ENCODE data around the gene FCGR3A. TPM values are rescaled to one million over a fixed set of nuclear protein-coding genes. Genes with fewer than 3 reads are reported as not detected.

The FCGR3A gene
- total RNA-seq, 1 experiment from 2014 or later, result not detected

GRCh38 chr1:161502641-161503393 is 46.8 kb downstream of the FCGR3A start:
- DNase-seq, result no peak
- no peaks in the 10 kb centered on the region for H3K27me3 ChIP-seq
- no peak overlapping the region for H3K27ac ChIP-seq
- no peak overlapping the region for H3K4me3 ChIP-seq
- no peaks in the 10 kb centered on the region for H3K9me3 ChIP-seq (replicated peaks)
- no peaks in the 10 kb centered on the region for H3K4me1 ChIP-seq
- no peaks in the 10 kb centered on the region for H3K36me3 ChIP-seq

GRCh38 chr1:161502181-161502580 is 47.4 kb downstream of the FCGR3A start:
- no peak for DNase-seq
- Histone ChIP-seq H3K4me3 (no peak overlapping the region), H3K27me3 (no peaks in the 10 kb centered on the region), H3K36me3 (no peaks in the 10 kb centered on the region), H3K27ac (no peak overlapping the region), H3K4me1 (no peaks in the 10 kb centered on the region), H3K9me3 (replicated peaks) (no peaks in the 10 kb centered on the region)

DNA sequence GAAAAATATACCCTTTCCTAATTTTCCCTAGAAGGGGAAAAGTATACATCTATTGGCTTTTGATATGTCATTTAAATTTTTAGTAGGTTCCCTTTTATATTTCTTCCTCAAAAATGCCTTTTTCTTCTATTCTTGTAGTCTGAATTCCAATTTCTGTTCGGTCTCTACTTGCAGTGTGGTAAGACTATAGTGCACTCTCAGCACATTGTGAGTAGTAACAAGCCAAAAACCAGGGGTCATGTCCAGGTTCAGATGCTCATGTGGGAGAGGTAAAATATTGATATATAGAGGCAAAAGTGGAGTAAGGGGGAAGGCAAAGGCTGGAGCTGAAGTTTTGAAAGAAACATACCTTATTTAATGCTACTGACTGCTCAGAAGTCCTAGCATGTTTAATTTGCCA is 48.4 kb downstream of the FCGR3A start:
- no peak for DNase-seq
- no peaks in the 10 kb centered on the region for H3K9me3 ChIP-seq (replicated peaks)
- no peaks in the 10 kb centered on the region for H3K27me3 ChIP-seq

GRCh38 chr1:161499099-161500039 is 50.2 kb downstream of the FCGR3A start:
- Histone ChIP-seq H3K27me3 (no peaks in the 10 kb centered on the region; the same call in 1 of the 2 replicates), H3K4me3 (no peak overlapping the region), H3K4me1 (no peaks in the 10 kb centered on the region), H3K36me3 (no peaks in the 10 kb centered on the region), H3K9me3 (replicated peaks) (no peaks in the 10 kb centered on the region), H3K27ac (no peak overlapping the region)
- DNase-seq, result no peak

More for the DNA sequence above, 48.4 kb downstream of the FCGR3A start:
- Histone ChIP-seq H3K27ac (no peak overlapping the region), H3K4me3 (no peak overlapping the region), H3K36me3 (no peaks in the 10 kb centered on the region), H3K4me1 (no peaks in the 10 kb centered on the region)

DNA sequence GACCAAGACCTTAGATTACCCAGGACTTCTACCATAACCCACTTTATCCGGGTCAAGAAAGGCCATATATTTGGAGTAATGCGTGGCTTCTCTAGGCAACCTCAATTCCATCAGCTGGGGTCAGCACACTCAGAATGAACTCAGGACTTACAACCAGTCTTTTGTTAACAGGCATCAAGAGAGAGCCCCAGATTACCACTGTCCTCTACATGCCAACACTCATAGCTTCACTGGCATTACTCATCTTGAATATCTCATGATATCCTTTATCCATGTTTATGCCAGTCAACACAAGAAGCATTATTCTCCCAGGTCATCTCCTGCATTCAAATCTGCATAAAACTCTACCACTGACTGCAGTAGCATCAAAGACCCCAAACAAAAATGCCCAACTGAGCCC is 51.0 kb downstream of the FCGR3A start:
- DNase-seq, result no peak
- Histone ChIP-seq H3K4me3 (no peak overlapping the region), H3K36me3 (no peaks in the 10 kb centered on the region), H3K27ac (no peak overlapping the region), H3K4me1 (no peaks in the 10 kb centered on the region), H3K9me3 (replicated peaks) (no peaks in the 10 kb centered on the region), H3K27me3 (no peaks in the 10 kb centered on the region; the same call in 1 of the 2 replicates)

GRCh38 chr1:161497961-161498360 is 51.7 kb downstream of the FCGR3A start:
- H3K9me3 ChIP-seq (replicated peaks), result no peaks in the 10 kb centered on the region
- H3K27ac ChIP-seq, result no peak overlapping the region
- DNase-seq, result no peak
- no peaks in the 10 kb centered on the region for H3K36me3 ChIP-seq
- H3K27me3 ChIP-seq, result no peaks in the 10 kb centered on the region; the same call in 1 of the 2 replicates
- no peak overlapping the region for H3K4me3 ChIP-seq
- H3K4me1 ChIP-seq, result no peaks in the 10 kb centered on the region

DNA sequence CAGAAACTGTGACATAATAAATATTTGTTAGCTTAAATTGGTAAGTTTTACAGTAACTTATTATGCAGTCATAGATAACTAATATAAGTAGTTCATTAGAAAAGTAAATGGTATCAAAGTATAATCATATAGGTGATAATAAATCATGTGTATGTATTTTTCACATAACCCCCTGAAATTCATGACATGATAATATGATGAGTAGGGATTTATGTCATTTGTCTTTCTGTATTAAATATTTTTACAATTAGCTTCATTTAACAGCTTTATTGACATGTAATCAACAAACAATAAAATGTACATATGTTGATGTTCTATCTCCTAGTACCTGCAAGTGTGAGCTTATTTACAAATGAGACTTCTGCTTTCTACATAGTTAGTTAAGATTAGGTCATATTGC is 54.1 kb downstream of the FCGR3A start:
- no peak overlapping the region for H3K27ac ChIP-seq
- no peaks in the 10 kb centered on the region; the same call in 1 of the 2 replicates for H3K27me3 ChIP-seq
- no peak overlapping the region for H3K4me3 ChIP-seq
- no peaks in the 10 kb centered on the region for H3K4me1 ChIP-seq
- no peaks in the 10 kb centered on the region for H3K9me3 ChIP-seq (replicated peaks)
- no peak for DNase-seq
- H3K36me3 ChIP-seq, result no peaks in the 10 kb centered on the region

- Histone ChIP-seq H3K9me3 (replicated peaks) (no peaks in the 10 kb centered on the region), H3K27me3 (no peaks in the 10 kb centered on the region; the same call in 1 of the 2 replicates), H3K36me3 (no peaks in the 10 kb centered on the region), H3K27ac (no peak overlapping the region), H3K4me3 (no peak overlapping the region), H3K4me1 (no peaks in the 10 kb centered on the region)
- DNase-seq, result no peak
Observed at GRCh38 chr1:161494091-161494735, 55.4 kb downstream of the FCGR3A start.

- H3K27ac ChIP-seq, result no peak overlapping the region
- no peaks in the 10 kb centered on the region for H3K9me3 ChIP-seq (replicated peaks)
- H3K4me1 ChIP-seq, result no peaks in the 10 kb centered on the region
- DNase-seq, result no peak
- no peaks in the 10 kb centered on the region; the same call in 1 of the 2 replicates for H3K27me3 ChIP-seq
- H3K4me3 ChIP-seq, result no peak overlapping the region
- H3K36me3 ChIP-seq, result no peaks in the 10 kb centered on the region
Observed at GRCh38 chr1:161492827-161493226, 56.8 kb downstream of the FCGR3A start.

Other genes starting within 250 kb of the FCGR3A start
- gene MPZ, start 239.8 kb downstream of the FCGR3A start, total RNA-seq (2014; rRNA removed; shearing (Covaris generic)), result 0.71 and 1.1 TPM in 2 replicates
- 53.8 and 61.8 TPM in 2 replicates for gene SDHC, start 235.4 kb downstream of the FCGR3A start, total RNA-seq (2014; rRNA removed; shearing (Covaris generic))
- gene CFAP126, start 181.9 kb downstream of the FCGR3A start, total RNA-seq (2014; rRNA removed; shearing (Covaris generic)), result not detected in 2 replicates
- 1.1 and 1.8 TPM in 2 replicates for gene FCGR2A, start 44.4 kb downstream of the FCGR3A start, total RNA-seq (2014; rRNA removed; shearing (Covaris generic))
- 0.13 and 0.18 TPM in 2 replicates for gene HSPA6, start 25.3 kb downstream of the FCGR3A start, total RNA-seq (2014; rRNA removed; shearing (Covaris generic))
- not detected in 2 replicates for gene FCGR3B, start 81.4 kb upstream of the FCGR3A start, total RNA-seq (2014; rRNA removed; shearing (Covaris generic))
- gene FCGR2B, start 113.3 kb upstream of the FCGR3A start, total RNA-seq (2014; rRNA removed; shearing (Covaris generic)), result not detected in 2 replicates
- 164 and 168 TPM in 2 replicates for gene FCRLA, start 157.4 kb upstream of the FCGR3A start, total RNA-seq (2014; rRNA removed; shearing (Covaris generic))
- 5.9 and 6.2 TPM in 2 replicates for gene FCRLB, start 171.7 kb upstream of the FCGR3A start, total RNA-seq (2014; rRNA removed; shearing (Covaris generic))
- 51.5 and 54.7 TPM in 2 replicates for gene DUSP12, start 200.0 kb upstream of the FCGR3A start, total RNA-seq (2014; rRNA removed; shearing (Covaris generic))
- gene ATF6, start 216.5 kb upstream of the FCGR3A start, total RNA-seq (2014; rRNA removed; shearing (Covaris generic)), result 25.3 and 25.9 TPM in 2 replicates